B cell (primary cell): ENCODE measurements around the gene OR2T10. TPM values are rescaled to one million over a fixed set of nuclear protein-coding genes. Genes with fewer than 3 reads are reported as not detected.
"Not testable (repeated sequence)": the region's sequence is repeated elsewhere in the genome, so short reads cannot be mapped to it uniquely, and the experiment has no call there.

Source experiments
- ATAC-seq: fragments of 200-7000 bp; cut with Tn5 transposase; one replicate; pipeline ENCODE4 v1.10.0; 2021; ENCODE audit warnings: low read depth, mild to moderate bottlenecking, moderate number of reproducible peaks, moderate library complexity
- CTCF ChIA-PET: fragments of 350-600 bp; sonication (Branson Sonifier 250); formaldehyde crosslinking; loops from one replicate; lab custom pipeline; 2021; ENCODE audit warnings: antibody characterized with exemption, inconsistent platforms; lab: Charles Lee
- POLR2A ChIA-PET: fragments of 350-600 bp; sonication (Branson Sonifier 250); formaldehyde crosslinking; loops from one replicate; lab custom pipeline; 2021; ENCODE audit warnings: antibody characterized with exemption; lab: Charles Lee
- DNase-seq: peaks from one replicate; pipeline ENCODE4 v3.0.0; 2013
- H2AFZ ChIP-seq: 2 replicates; pipeline ENCODE4 v1.6.1; 2012; ENCODE audit warnings: mild to moderate bottlenecking, low read depth, low read length; ENCODE audit not compliant: insufficient read depth, poor library complexity, severe bottlenecking
- H3K27ac ChIP-seq, 2 donors: 1 replicate in 1 of 2; 2 replicates in 1 of 2; pipeline ENCODE4 v1.5.1; 2012 to 2013; ENCODE audit warnings: low read length in 2 of 2, mild to moderate bottlenecking in 2 of 2, moderate library complexity in 1 of 2
- H3K27me3 ChIP-seq, 4 experiments: fragments of 200-600 bp in 1 of 4; sonication (generic) in 1 of 4; replicated peaks in 1 of 4; 1 replicate in 2 of 4; 2 replicates in 2 of 4; pipeline versions ENCODE4 v1.6.1 to v1.7.0; 2013 to 2016; ENCODE audit warnings: low read length in 3 of 4, mild to moderate bottlenecking in 2 of 4, mixed read lengths in 1 of 4, moderate library complexity in 1 of 4; ENCODE audit not compliant: insufficient read depth in 4 of 4, control insufficient read depth in 3 of 4; ENCODE audit errors: control extremely low read depth in 1 of 4
- H3K36me3 ChIP-seq, 2 experiments: replicated peaks in 1 of 2; 1 replicate in 1 of 2; 2 replicates in 1 of 2; pipeline versions ENCODE4 v1.6.1 to v1.7.1; 2013; ENCODE audit warnings: low read length in 1 of 2; ENCODE audit not compliant: insufficient read depth in 2 of 2, control insufficient read depth in 1 of 2; ENCODE audit errors: control extremely low read depth in 1 of 2, extremely low read depth in 1 of 2
- H3K4me1 ChIP-seq, 2 donors: fragments of 200-600 bp in 1 of 2; sonication (generic) in 1 of 2; 1 replicate in 1 of 2; 2 replicates in 1 of 2; pipeline versions ENCODE4 v1.5.1 to v1.6.1; 2013 to 2017; ENCODE audit warnings: low read length in 2 of 2; ENCODE audit not compliant: control insufficient read depth in 2 of 2, insufficient read depth in 2 of 2
- H3K4me2 ChIP-seq: replicated peaks from 2 replicates; pipeline ENCODE3; 2012; ENCODE audit warnings: mild to moderate bottlenecking, low read depth, low read length; ENCODE audit not compliant: poor library complexity, severe bottlenecking
- H3K4me3 ChIP-seq, 5 experiments: fragments of 200-600 bp in 1 of 5; sonication (generic) in 1 of 5; 1 replicate in 3 of 5; 2 replicates in 2 of 5; pipeline versions ENCODE4 v1.5.1 to v1.7.0; 2011 to 2016; ENCODE audit warnings: low read length in 4 of 5, mild to moderate bottlenecking in 4 of 5, low read depth in 2 of 5, control low read depth in 1 of 5, moderate library complexity in 1 of 5; ENCODE audit not compliant: insufficient read depth in 1 of 5; ENCODE audit errors: control extremely low read depth in 1 of 5, extremely low read depth in 1 of 5
- H3K79me2 ChIP-seq: fragments of 200-600 bp; sonication (generic); one replicate; pipeline ENCODE4 v1.6.0; 2016; ENCODE audit warnings: low read length; ENCODE audit not compliant: control insufficient read depth, insufficient read depth
- H3K9ac ChIP-seq: fragments of 200-600 bp; sonication (generic); 2 replicates; pipeline ENCODE4 v1.6.1; 2017; ENCODE audit warnings: mild to moderate bottlenecking, low read length, moderate library complexity
- H3K9me3 ChIP-seq, 3 donors: one replicate each; pipeline versions ENCODE4 v1.6.1 to v1.7.1; 2013; ENCODE audit warnings: low read length in 2 of 3; ENCODE audit not compliant: control insufficient read depth in 2 of 3, insufficient read depth in 1 of 3; ENCODE audit errors: control extremely low read depth in 1 of 3
- H4K20me1 ChIP-seq: 2 replicates; pipeline ENCODE4 v1.6.0; 2012; ENCODE audit warnings: mild to moderate bottlenecking, low read length; ENCODE audit not compliant: insufficient read depth, control insufficient read depth, poor library complexity, severe bottlenecking
- H3K27ac Mint-ChIP-seq: one replicate; pipeline ENCODE4 v1.8.0; 2021; ENCODE audit warnings: mixed read lengths
- H3K27me3 Mint-ChIP-seq: one replicate; pipeline ENCODE4 v1.8.0; 2021; ENCODE audit warnings: mixed read lengths
- H3K4me1 Mint-ChIP-seq: one replicate; pipeline ENCODE4 v1.8.0; 2021; ENCODE audit warnings: mixed read lengths
- H3K4me3 Mint-ChIP-seq: one replicate; pipeline ENCODE4 v1.8.0; 2021; ENCODE audit warnings: mixed read lengths
- H3K9me3 Mint-ChIP-seq: one replicate; pipeline ENCODE4 v1.8.0; 2022; ENCODE audit warnings: mixed read lengths; ENCODE audit not compliant: insufficient read depth
- WGBS: methylation state at CpG from one replicate; pipeline ENCODE4 v1.1.5; 2013; ENCODE audit warnings: missing lambda C conversion rate; ENCODE audit not compliant: insufficient coverage; 5-methylcytosine and 5-hydroxymethylcytosine counted together
- intact Hi-C: fragments of 100-400 bp; cut with micrococcal nuclease; formaldehyde crosslinking; loops from one replicate; pipeline ENCODE4 v1.10.0; 2022
- polyA plus RNA-seq: library from polyadenylated mRNA; depleted of rRNA; stranded (reverse); fragments of >200 nt; gene quantifications from 2 replicates; pipeline ENCODE4 v1.2.3, GENCODE V29; 2012
- total RNA-seq, 2 donors: library from RNA; stranded (reverse); fragments of 120-200 nt in 1 of 2; gene quantifications; 1 replicate in 1 of 2; 2 replicates in 1 of 2; pipeline versions ENCODE4 v1.2.3 to v1.2.4, GENCODE V29; 2013 to 2022

Gene OR2T10
- total and polyA plus RNA-seq, 2 donors (not counting 1 experiment from before 2014, with no cell fraction given) = 0.27 to 2.5 TPM

DNA sequence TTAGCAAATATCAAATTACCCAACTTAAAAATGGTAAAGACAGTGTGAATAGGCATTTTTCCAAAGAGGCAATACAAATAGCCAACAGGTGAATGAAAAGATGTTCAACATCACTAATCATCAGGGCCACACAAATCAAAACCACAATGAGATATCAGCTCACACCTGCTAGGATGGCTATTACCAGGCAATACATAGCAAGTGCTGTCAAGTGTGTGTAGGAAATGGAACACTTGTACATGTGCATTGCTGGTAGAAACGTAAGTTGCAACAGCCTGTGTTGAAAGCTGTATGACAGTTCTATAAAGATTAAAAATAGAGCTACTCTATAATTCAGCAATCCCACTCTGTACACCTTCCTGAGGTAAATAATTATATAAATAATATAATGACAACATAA, 25.5 kb downstream of the OR2T10 start:
- intact Hi-C loops, H3K79me2 ChIP-seq, H3K9me3 Mint-ChIP-seq, H4K20me1 ChIP-seq, DNase-seq, ATAC-seq, CTCF ChIA-PET, H3K4me3 ChIP-seq, H3K27ac Mint-ChIP-seq, H3K9me3 ChIP-seq, H3K4me2 ChIP-seq, H3K4me3 Mint-ChIP-seq, POLR2A ChIA-PET, H3K27ac ChIP-seq, H2AFZ ChIP-seq, H3K27me3 Mint-ChIP-seq, H3K36me3 ChIP-seq, H3K27me3 ChIP-seq, H3K9ac ChIP-seq, H3K4me1 Mint-ChIP-seq, H3K4me1 ChIP-seq: not testable (repeated sequence)
- WGBS = no CpG with 5 or more reads among the region's 1 CpG

- H3K27me3 ChIP-seq, H3K9ac ChIP-seq, POLR2A ChIA-PET, H4K20me1 ChIP-seq, H3K9me3 Mint-ChIP-seq, H2AFZ ChIP-seq, H3K36me3 ChIP-seq, DNase-seq, H3K79me2 ChIP-seq, H3K27me3 Mint-ChIP-seq, ATAC-seq, H3K4me3 Mint-ChIP-seq, H3K4me3 ChIP-seq, H3K9me3 ChIP-seq, H3K27ac Mint-ChIP-seq, H3K4me1 ChIP-seq, intact Hi-C loops, H3K27ac ChIP-seq, H3K4me2 ChIP-seq, H3K4me1 Mint-ChIP-seq, CTCF ChIA-PET: not testable (repeated sequence)
- no CpG with 5 or more reads among the region's 3 CpGs for WGBS
Observed at GRCh38 chr1:248570811-248571210, 26.7 kb downstream of the OR2T10 start.

- H3K9me3 Mint-ChIP-seq, H3K4me1 Mint-ChIP-seq, DNase-seq, POLR2A ChIA-PET, H4K20me1 ChIP-seq, H2AFZ ChIP-seq, H3K9me3 ChIP-seq, H3K4me3 Mint-ChIP-seq, H3K4me3 ChIP-seq, H3K27ac Mint-ChIP-seq, H3K27ac ChIP-seq, H3K36me3 ChIP-seq, H3K27me3 ChIP-seq, H3K4me1 ChIP-seq, H3K4me2 ChIP-seq, ATAC-seq, intact Hi-C loops, H3K9ac ChIP-seq, H3K27me3 Mint-ChIP-seq, CTCF ChIA-PET, H3K79me2 ChIP-seq: not testable (repeated sequence)
- WGBS = no CpG with 5 or more reads among the region's 2 CpGs
Observed at GRCh38 chr1:248569049-248569448, 28.5 kb downstream of the OR2T10 start.

- H3K27ac Mint-ChIP-seq, CTCF ChIA-PET, ATAC-seq, H3K9ac ChIP-seq, H4K20me1 ChIP-seq, H3K9me3 Mint-ChIP-seq, H3K4me2 ChIP-seq, H3K36me3 ChIP-seq, H3K27me3 Mint-ChIP-seq, intact Hi-C loops, H3K4me1 ChIP-seq, H3K27ac ChIP-seq, H3K27me3 ChIP-seq, POLR2A ChIA-PET, H3K4me1 Mint-ChIP-seq, H3K79me2 ChIP-seq, H3K9me3 ChIP-seq, DNase-seq: not testable (repeated sequence)
- H3K4me3 Mint-ChIP-seq = peak overlapping the region; percentile 54
- peak overlapping the region; percentile 49 for H2AFZ ChIP-seq
- WGBS = 13% methylated on average over 4 of the region's 11 CpGs
- peak overlapping the region in 1 of 5 experiments; percentile 21 for H3K4me3 ChIP-seq
Observed at GRCh38 chr1:248565530-248566373, 31.7 kb downstream of the OR2T10 start.
